Adrenal gland (tissue), 12 donors: ENCODE results near the gene EGFLAM. TPM values are rescaled to one million over a fixed set of nuclear protein-coding genes. Genes with fewer than 3 reads are reported as not detected.
A peak's percentile ranks its signal among the peaks of the same experiment; 100 is the strongest.

Experiments used
- DNase-seq, 7 donors: peaks; one replicate each; pipeline ENCODE4 v3.0.0-alpha.2; 2019 to 2020
- H3K27ac ChIP-seq, 5 donors: fragments of 200-600 bp; sonication (generic) in 4 of 5; 1 replicate in 3 of 5; 2 replicates in 2 of 5; pipeline versions ENCODE4 v1.5.1 to v1.8.0; 2016 to 2020; ENCODE audit warnings: mild to moderate bottlenecking in 1 of 5
- H3K27me3 ChIP-seq: fragments of 200-600 bp; 2 replicates; pipeline ENCODE4 v1.8.0; 2021
- H3K36me3 ChIP-seq, 2 donors: fragments of 200-600 bp; replicated peaks in 1 of 2; 1 replicate in 1 of 2; 2 replicates in 1 of 2; pipeline versions ENCODE4 v1.5.1 to v1.8.0; 2018 to 2022
- H3K4me1 ChIP-seq, 2 donors: fragments of 200-600 bp; replicated peaks in 1 of 2; 1 replicate in 1 of 2; 2 replicates in 1 of 2; pipeline versions ENCODE4 v1.5.1 to v1.8.0; 2018 to 2021
- H3K4me3 ChIP-seq, 4 donors: fragments of 200-600 bp; sonication (generic) in 3 of 4; one replicate each; pipeline ENCODE4 v1.5.1; 2016 to 2018
- H3K9me3 ChIP-seq, 3 donors: fragments of 200-600 bp; sonication (generic) in 1 of 3; replicated peaks in 1 of 3; 1 replicate in 2 of 3; 2 replicates in 1 of 3; pipeline versions ENCODE4 v1.5.1 to v1.8.0; 2016 to 2021
- POLR2A ChIP-seq, 2 donors: fragments of 450-650 bp; IDR thresholded peaks; one replicate each; pipeline ENCODE4 v1.6.1; 2017; ENCODE audit warnings: antibody characterized with exemption in 2 of 2, mild to moderate bottlenecking in 2 of 2, moderate library complexity in 1 of 2
- WGBS, 4 donors: extraction: QIAGEN DNeasy Blood & Tissue Kit in 2 of 4; methylation state at CpG; one replicate each; pipeline versions ENCODE4 v1.1.5 to v1.1.7; 2013 to 2017; 5-methylcytosine and 5-hydroxymethylcytosine counted together
- intact Hi-C, 2 donors: fragments of 100-400 bp; cut with DNase I; formaldehyde crosslinking; loops; one replicate each; pipeline versions ENCODE4 v1.14.1 to v1.15.0; 2022 to 2023
- polyA plus RNA-seq, 3 donors: library from polyadenylated mRNA; stranded (reverse); fragments of 200-250 nt in 2 of 3; fragments of 350-450 nt in 1 of 3; fragmentation: Illumina TruSeq in 1 of 3; extraction: RNeasy Lipid Tissue Mini Kit (QIAGEN cat#74804) in 1 of 3; gene quantifications; one replicate each; pipeline ENCODE4 v1.2.3, GENCODE V29; 2013 to 2014
- total RNA-seq, 9 donors: library from RNA; depleted of rRNA in 4 of 9; stranded (reverse); fragments of >200 nt in 4 of 9; fragments of 120-200 nt in 1 of 9; fragmentation: NEBNext Ultra II Directional in 1 of 9; extraction: Animal tissue kit (Norgen Biotek cat#: 25700) in 1 of 9; gene quantifications; one replicate each; pipeline versions ENCODE4 v1.1.0 to v1.2.4, GENCODE V29; 2013 to 2023
- TF ChIP-seq, protein P1 (sequence below), 6 experiments: fragments of 450-650 bp in 4 of 6; fragments of 200-600 bp in 2 of 6; sonication (generic) in 1 of 6; IDR thresholded peaks; 1 replicate in 5 of 6; 2 replicates in 1 of 6; pipeline versions ENCODE4 v1.5.1 to v1.8.0; 2016 to 2021; ENCODE audit warnings: antibody characterized with exemption in 6 of 6, mild to moderate bottlenecking in 2 of 6, moderate library complexity in 1 of 6
- donor health status: healthy with polysubstance abuse.
- donor health status: Bipolar disorder and iron deficiency.
- donor health status: DM: yes; HTN: yes; CAD: no.
- donor health status: DM: no; HTN: no; CAD: no.
- donor health status: DM: no; HTN: no; CAD: no.
- donor health status: DM: yes; HTN: yes; CAD: no.

EGFLAM gene
- total and polyA plus RNA-seq, 12 donors, result 4.4 to 29.0 (median 16.1) TPM

DNA sequence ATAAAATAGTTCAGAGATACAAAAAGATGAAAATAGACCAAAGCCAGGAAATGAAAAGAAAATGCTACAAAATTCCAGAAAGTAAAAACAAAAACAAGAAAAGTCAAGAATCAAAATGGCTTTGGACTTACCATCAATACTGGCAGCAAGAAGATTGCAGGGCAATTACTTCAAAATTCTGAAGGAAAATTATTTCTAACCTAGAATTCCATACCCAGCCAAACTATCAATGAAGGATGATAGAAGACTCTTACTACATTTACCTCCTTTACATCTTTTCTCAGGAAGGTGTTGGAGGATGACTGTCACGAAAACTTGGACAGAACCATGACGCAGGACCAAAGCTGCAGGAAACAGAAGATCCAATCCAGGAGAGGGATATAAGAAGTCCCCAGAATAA, 46.8 kb downstream of the EGFLAM start:
- Histone ChIP-seq H3K4me3 (no peak overlapping the region), H3K36me3 (no peaks in the 10 kb centered on the region), H3K4me1 (no peaks in the 10 kb centered on the region), H3K9me3 (no peaks in the 10 kb centered on the region), H3K27me3 (no peaks in the 10 kb centered on the region), H3K27ac (no peak overlapping the region)
- 75 to 88% (median 80%) methylated on average over 2 of the region's 2 CpGs for WGBS, 4 donors
- no peak for DNase-seq
- TF ChIP-seq, protein P1, sequence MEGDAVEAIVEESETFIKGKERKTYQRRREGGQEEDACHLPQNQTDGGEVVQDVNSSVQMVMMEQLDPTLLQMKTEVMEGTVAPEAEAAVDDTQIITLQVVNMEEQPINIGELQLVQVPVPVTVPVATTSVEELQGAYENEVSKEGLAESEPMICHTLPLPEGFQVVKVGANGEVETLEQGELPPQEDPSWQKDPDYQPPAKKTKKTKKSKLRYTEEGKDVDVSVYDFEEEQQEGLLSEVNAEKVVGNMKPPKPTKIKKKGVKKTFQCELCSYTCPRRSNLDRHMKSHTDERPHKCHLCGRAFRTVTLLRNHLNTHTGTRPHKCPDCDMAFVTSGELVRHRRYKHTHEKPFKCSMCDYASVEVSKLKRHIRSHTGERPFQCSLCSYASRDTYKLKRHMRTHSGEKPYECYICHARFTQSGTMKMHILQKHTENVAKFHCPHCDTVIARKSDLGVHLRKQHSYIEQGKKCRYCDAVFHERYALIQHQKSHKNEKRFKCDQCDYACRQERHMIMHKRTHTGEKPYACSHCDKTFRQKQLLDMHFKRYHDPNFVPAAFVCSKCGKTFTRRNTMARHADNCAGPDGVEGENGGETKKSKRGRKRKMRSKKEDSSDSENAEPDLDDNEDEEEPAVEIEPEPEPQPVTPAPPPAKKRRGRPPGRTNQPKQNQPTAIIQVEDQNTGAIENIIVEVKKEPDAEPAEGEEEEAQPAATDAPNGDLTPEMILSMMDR (IDR thresholded peaks at IDR 0.05), result no peak
- no peak for TF ChIP-seq POLR2A (IDR thresholded peaks at IDR 0.05)
- intact Hi-C loops, result no loop called here

DNA sequence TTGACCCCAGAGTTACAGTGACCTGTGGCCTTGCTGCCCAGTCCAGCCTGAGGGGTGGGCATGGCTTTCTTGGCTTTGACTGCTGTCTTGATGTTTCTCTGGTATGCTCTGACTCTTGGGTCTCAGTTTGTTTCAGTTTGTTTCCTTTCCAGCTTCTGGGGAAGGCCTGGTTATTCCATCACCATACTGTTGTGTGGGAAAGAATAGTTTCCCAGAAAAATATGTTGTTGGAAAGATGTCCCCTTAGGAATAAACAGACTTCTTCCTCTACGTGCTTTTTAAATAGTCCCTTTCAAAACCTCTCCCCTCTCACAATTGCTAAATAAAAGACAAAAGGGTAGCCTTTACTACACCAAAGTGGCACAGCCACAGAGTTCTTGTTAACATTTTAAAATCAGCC, 49.5 kb downstream of the EGFLAM start:
- Histone ChIP-seq H3K4me1 (no peaks in the 10 kb centered on the region), H3K27ac (no peak overlapping the region), H3K36me3 (no peaks in the 10 kb centered on the region), H3K9me3 (no peaks in the 10 kb centered on the region), H3K27me3 (no peaks in the 10 kb centered on the region), H3K4me3 (no peak overlapping the region)
- intact Hi-C loops, result no loop called here
- DNase-seq, result no peak
- no peak for TF ChIP-seq POLR2A (IDR thresholded peaks at IDR 0.05)
- TF ChIP-seq, protein P1 (IDR thresholded peaks at IDR 0.05), result no peak
- 61 to 78% (median 68%) methylated on average over 1 of the region's 1 CpG for WGBS, 4 donors

DNA sequence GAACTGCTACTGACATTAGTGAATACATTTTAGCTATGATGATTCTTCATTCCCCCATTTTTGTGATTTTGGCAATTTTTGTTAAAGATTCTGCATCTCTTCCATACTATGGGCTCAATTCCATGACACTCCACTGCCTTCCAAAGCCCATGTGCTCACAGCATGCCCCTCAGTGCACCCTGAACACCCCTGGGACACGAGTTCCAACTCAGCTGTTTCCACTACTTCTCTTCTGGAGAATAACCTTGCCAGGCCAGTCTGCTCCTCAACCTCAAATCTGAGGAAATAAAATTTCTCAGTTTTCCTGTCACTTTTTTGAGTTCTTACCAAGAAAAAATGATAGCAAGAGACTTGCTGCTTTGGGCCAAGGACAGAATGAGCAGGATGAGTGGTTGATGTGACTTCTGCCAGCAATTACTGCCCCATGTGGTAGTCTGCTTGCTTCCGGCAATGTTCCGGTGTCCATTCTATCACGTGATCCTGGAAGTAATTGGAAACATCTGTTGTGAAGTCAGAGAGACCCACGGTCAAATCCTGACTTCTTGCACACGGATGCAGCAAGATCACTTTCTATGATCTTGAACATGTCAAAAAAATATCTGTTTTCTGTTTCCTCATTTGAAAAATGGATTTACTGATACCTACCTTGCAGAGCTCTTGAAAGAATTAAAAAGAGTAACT, 58.3 kb downstream of the EGFLAM start:
- Histone ChIP-seq H3K27me3 (no peaks in the 10 kb centered on the region), H3K9me3 (no peaks in the 10 kb centered on the region), H3K4me3 (no peak overlapping the region), H3K27ac (peak overlapping the region in 1 of 5 donors; percentile 56), H3K36me3 (no peaks in the 10 kb centered on the region), H3K4me1 (no peaks in the 10 kb centered on the region)
- 18 to 31% (median 24%) methylated on average over 6 of the region's 6 CpGs for WGBS, 4 donors
- DNase-seq, result peak; percentile 24 to 90 (median 40)
- no peak for TF ChIP-seq POLR2A (IDR thresholded peaks at IDR 0.05)
- TF ChIP-seq, protein P1 (IDR thresholded peaks at IDR 0.05), result no peak
- intact Hi-C loops, result no loop called here

DNA sequence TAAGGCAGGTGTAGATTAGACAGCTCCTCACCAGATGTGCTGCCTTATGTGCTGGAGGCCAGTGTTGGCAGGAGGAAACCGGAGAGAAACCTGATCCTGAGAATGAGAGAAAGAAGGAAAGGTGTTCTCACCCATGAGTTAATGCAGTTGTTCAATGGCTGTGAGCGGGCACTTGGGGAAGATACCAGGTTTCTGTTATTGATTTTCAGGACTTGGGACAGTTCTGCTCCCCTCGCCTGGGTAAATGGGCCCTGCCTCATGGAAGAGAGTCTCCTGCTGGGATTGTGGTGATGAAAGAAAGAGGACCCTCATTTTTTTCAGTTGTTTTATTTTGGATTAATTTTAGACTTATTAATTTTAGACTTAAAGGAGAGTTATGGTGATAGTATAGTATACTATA, 59.5 kb downstream of the EGFLAM start:
- Histone ChIP-seq H3K4me3 (no peak overlapping the region), H3K27ac (peak overlapping the region in 1 of 5 donors; percentile 56), H3K36me3 (no peaks in the 10 kb centered on the region), H3K27me3 (no peaks in the 10 kb centered on the region), H3K9me3 (no peaks in the 10 kb centered on the region), H3K4me1 (no peaks in the 10 kb centered on the region)
- WGBS, 4 donors, result 76 to 95% (median 78%) methylated on average over 3 of the region's 3 CpGs
- no peak for DNase-seq
- no peak for TF ChIP-seq POLR2A (IDR thresholded peaks at IDR 0.05)
- TF ChIP-seq, protein P1 (IDR thresholded peaks at IDR 0.05), result no peak
- intact Hi-C loops, result no loop called here
